Hepatocyte (in vitro differentiated cells): ENCODE results near the gene OBSCN. TPM values are rescaled to one million over a fixed set of nuclear protein-coding genes. Genes with fewer than 3 reads are reported as not detected.

Source experiments
- DNase-seq: peaks from one replicate; pipeline ENCODE4 v3.0.0-alpha.2; 2016; ENCODE audit warnings: low spot score
- H2AFZ ChIP-seq: fragments of 200-600 bp; sonication (generic); 2 replicates; pipeline ENCODE4 v1.6.0; 2016; ENCODE audit warnings: antibody characterized with exemption, mild to moderate bottlenecking
- H3K27ac ChIP-seq: fragments of 200-600 bp; sonication (generic); 2 replicates; pipeline ENCODE4 v1.5.1; 2016; ENCODE audit warnings: mild to moderate bottlenecking
- H3K27me3 ChIP-seq: fragments of 200-600 bp; sonication (generic); 2 replicates; pipeline ENCODE4 v1.6.1; 2016
- H3K36me3 ChIP-seq: fragments of 200-600 bp; sonication (generic); replicated peaks from 2 replicates; pipeline ENCODE4 v1.5.1; 2016; ENCODE audit warnings: low read depth; ENCODE audit not compliant: insufficient read depth
- H3K4me1 ChIP-seq: fragments of 200-600 bp; sonication (generic); 2 replicates; pipeline ENCODE4 v1.5.1; 2016; ENCODE audit warnings: mild to moderate bottlenecking, moderate library complexity; ENCODE audit not compliant: insufficient read depth
- H3K4me2 ChIP-seq: fragments of 200-600 bp; sonication (generic); 2 replicates; pipeline ENCODE4 v1.6.0; 2016
- H3K4me3 ChIP-seq: fragments of 200-600 bp; sonication (generic); 2 replicates; pipeline ENCODE4 v1.5.1; 2016; ENCODE audit warnings: mild to moderate bottlenecking
- H3K79me2 ChIP-seq: fragments of 200-600 bp; sonication (generic); 2 replicates; pipeline ENCODE4 v1.6.0; 2017; ENCODE audit warnings: mild to moderate bottlenecking
- H3K9me2 ChIP-seq: fragments of 200-600 bp; sonication (generic); replicated peaks from 2 replicates; pipeline ENCODE4 v1.6.0; 2017; ENCODE audit warnings: mild to moderate bottlenecking; ENCODE audit not compliant: insufficient read depth
- H3K9me3 ChIP-seq: fragments of 200-600 bp; sonication (generic); 2 replicates; pipeline ENCODE4 v1.5.1; 2016; ENCODE audit warnings: low read depth, mild to moderate bottlenecking
- H4K20me1 ChIP-seq: fragments of 200-600 bp; sonication (generic); 2 replicates; pipeline ENCODE4 v1.6.0; 2016; ENCODE audit warnings: mild to moderate bottlenecking; ENCODE audit not compliant: insufficient read depth, poor library complexity, severe bottlenecking
- CTCF ChIP-seq: fragments of 200-600 bp; sonication (generic); IDR thresholded peaks from 2 replicates; pipeline ENCODE4 v1.5.1; 2016; ENCODE audit warnings: antibody characterized with exemption, mild to moderate bottlenecking; ENCODE audit not compliant: poor library complexity
- EZH2 ChIP-seq: fragments of 200-600 bp; sonication (generic); IDR thresholded peaks from 2 replicates; pipeline ENCODE4 v1.6.1; 2016; ENCODE audit warnings: antibody characterized with exemption, mild to moderate bottlenecking, borderline replicate concordance
- EZH2phosphoT487 ChIP-seq: fragments of 200-600 bp; sonication (generic); IDR thresholded peaks from one replicate; pipeline ENCODE4 v1.6.1; 2018; ENCODE audit warnings: antibody characterized with exemption, mild to moderate bottlenecking, low read depth, moderate library complexity; ENCODE audit not compliant: unreplicated experiment, severe bottlenecking
- WGBS: methylation state at CpG from one replicate; pipeline ENCODE4 v1.1.6; 2016; ENCODE audit warnings: low lambda C conversion rate; ENCODE audit errors: missing lambda C conversion rate; 5-methylcytosine and 5-hydroxymethylcytosine counted together
- polyA plus RNA-seq: library from polyadenylated mRNA; unstranded; fragments of >200 nt; fragmentation: Nextera tagmentation; extraction: Ambion mirVana; gene quantifications from 2 replicates; pipeline ENCODE4 v1.2.1, GENCODE V29; 2016
- total RNA-seq: library from RNA; depleted of rRNA; stranded (reverse); fragments of >200 nt; gene quantifications from 2 replicates; pipeline ENCODE4 v1.2.3, GENCODE V29; 2014

The OBSCN gene
- total and polyA plus RNA-seq, 2 experiments from 2014 or later: 15.0 to 22.4 TPM

GRCh38 chr1:228423404-228424053 lies 215.7 kb downstream of the OBSCN start:
- no peaks in the 10 kb centered on the region for H3K79me2 ChIP-seq
- no peaks in the 10 kb centered on the region for H3K9me2 ChIP-seq
- no peak for TF ChIP-seq EZH2phosphoT487
- TF ChIP-seq EZH2: no peak
- TF ChIP-seq CTCF: no peak
- H3K9me3 ChIP-seq: no peaks in the 10 kb centered on the region
- no peak overlapping the region for H2AFZ ChIP-seq
- no peak overlapping the region for H3K27ac ChIP-seq
- H3K4me1 ChIP-seq: no peaks in the 10 kb centered on the region
- 88% methylated on average over 7 of the region's 7 CpGs for WGBS
- H3K4me2 ChIP-seq: no peak overlapping the region
- H4K20me1 ChIP-seq: no peaks in the 10 kb centered on the region
- no peak overlapping the region for H3K4me3 ChIP-seq
- H3K36me3 ChIP-seq: no peaks in the 10 kb centered on the region
- no peaks in the 10 kb centered on the region for H3K27me3 ChIP-seq
- DNase-seq: no peak

- Histone ChIP-seq H3K9me2 (no peaks in the 10 kb centered on the region), H3K4me2 (no peak overlapping the region), H3K36me3 (no peaks in the 10 kb centered on the region), H3K4me3 (no peak overlapping the region), H3K4me1 (no peaks in the 10 kb centered on the region), H2AFZ (no peak overlapping the region), H3K27ac (no peak overlapping the region), H3K9me3 (no peaks in the 10 kb centered on the region), H3K79me2 (no peaks in the 10 kb centered on the region), H3K27me3 (no peaks in the 10 kb centered on the region), H4K20me1 (no peaks in the 10 kb centered on the region)
- TF ChIP-seq EZH2phosphoT487 (no peak), CTCF (no peak), EZH2 (no peak)
- no peak for DNase-seq
- WGBS: 98% methylated on average over 62 of the region's 62 CpGs
These were observed 217.1 kb downstream of the OBSCN start for GRCh38 chr1:228424685-228425660.

GRCh38 chr1:228426518-228427175 lies 218.8 kb downstream of the OBSCN start:
- H2AFZ ChIP-seq: no peak overlapping the region
- no peaks in the 10 kb centered on the region for H4K20me1 ChIP-seq
- H3K36me3 ChIP-seq: no peaks in the 10 kb centered on the region
- TF ChIP-seq CTCF (no peak), EZH2phosphoT487 (no peak), EZH2 (no peak)
- DNase-seq: no peak
- WGBS: 61% methylated on average over 5 of the region's 5 CpGs
- no peaks in the 10 kb centered on the region for H3K4me1 ChIP-seq
- no peaks in the 10 kb centered on the region for H3K9me3 ChIP-seq
- no peak overlapping the region for H3K27ac ChIP-seq
- H3K4me2 ChIP-seq: no peak overlapping the region
- H3K79me2 ChIP-seq: no peaks in the 10 kb centered on the region
- no peaks in the 10 kb centered on the region for H3K27me3 ChIP-seq
- no peak overlapping the region for H3K4me3 ChIP-seq
- H3K9me2 ChIP-seq: no peaks in the 10 kb centered on the region
